SK-N-MC (cell line): Measurements from ENCODE around the gene QKI.

Experiments
- DNase-seq: peaks from one replicate; pipeline ENCODE4 v3.0.0-alpha.2; 2011; ENCODE audit warnings: low read depth, low spot score
- H3K27ac ChIP-seq: fragments of 200-600 bp; sonication (generic); 2 replicates; pipeline ENCODE4 v1.5.1; 2016; ENCODE audit warnings: mixed run types
- H3K36me3 ChIP-seq: fragments of 200-600 bp; sonication (generic); 2 replicates; pipeline ENCODE4 v1.6.1; 2017; ENCODE audit warnings: antibody characterized with exemption, low read length, mixed read lengths; ENCODE audit not compliant: insufficient read depth
- H3K4me3 ChIP-seq: fragments of 200-600 bp; sonication (generic); 2 replicates; pipeline ENCODE4 v1.5.1; 2016
- H3K9ac ChIP-seq: fragments of 200-600 bp; sonication (generic); 2 replicates; pipeline ENCODE4 v1.8.0; 2017; ENCODE audit warnings: mixed run types, mixed read lengths; ENCODE audit not compliant: insufficient read length
- H3K9me3 ChIP-seq: fragments of 200-600 bp; sonication (generic); 2 replicates; pipeline ENCODE4 v1.6.1; 2017; ENCODE audit warnings: low read depth, mild to moderate bottlenecking, antibody characterized with exemption, low read length, moderate library complexity, mixed read lengths
- EZH2 ChIP-seq: fragments of 200-600 bp; sonication (generic); IDR thresholded peaks from one replicate; pipeline ENCODE4 v1.6.1; 2017; ENCODE audit warnings: antibody characterized with exemption
- FOXP2 ChIP-seq: optimal IDR thresholded peaks from 2 replicates; pipeline ENCODE3; 2011; ENCODE audit warnings: mild to moderate bottlenecking, moderate library complexity; ENCODE audit not compliant: insufficient read depth; ENCODE audit errors: extremely low read length, control extremely low read depth
- POLR2AphosphoS5 ChIP-seq: IDR thresholded peaks from 2 replicates; pipeline ENCODE4 v1.6.1; 2012; ENCODE audit warnings: mild to moderate bottlenecking, low read depth, low read length, borderline replicate concordance

Gene QKI

GRCh38 chr6:163414117-163414945 lies at the start of gene QKI:
Gene QKI (plus strand): TSS chr6:163414718. CDS start chr6:163415194, 476 bp downstream.
- Histone ChIP-seq H3K9ac (peak within 1 kb of the TSS; percentile 88), H3K4me3 (peak within 1 kb of the TSS; percentile 92), H3K36me3 (no peaks in the 10 kb centered on the region), H3K9me3 (no peaks in the 10 kb centered on the region), H3K27ac (peak within 1 kb of the TSS; percentile 89)
- TF ChIP-seq EZH2 (no peak), POLR2AphosphoS5 (peak; percentile 48; the same call in 1 of the 2 replicates)
- no peak for DNase-seq

- Histone ChIP-seq H3K27ac (no peak overlapping the region), H3K9ac (no peak overlapping the region), H3K36me3 (no peaks in the 10 kb centered on the region), H3K4me3 (0 out of 2 replicates have a peak overlapping the region, but pooled peaks have one; percentile 54), H3K9me3 (no peaks in the 10 kb centered on the region)
- no peak for DNase-seq
- no peak for TF ChIP-seq FOXP2
- TF ChIP-seq EZH2: no peak
- no peak for TF ChIP-seq POLR2AphosphoS5
Observed at GRCh38 chr6:163366288-163366687, 48.2 kb upstream of the QKI start.

GRCh38 chr6:163367497-163368183 lies 46.9 kb upstream of the QKI start:
- no peak overlapping the region for H3K9ac ChIP-seq
- no peak overlapping the region for H3K27ac ChIP-seq
- peak; percentile 76 for DNase-seq
- H3K9me3 ChIP-seq: no peaks in the 10 kb centered on the region
- H3K4me3 ChIP-seq: peak overlapping the region; percentile 54
- H3K36me3 ChIP-seq: no peaks in the 10 kb centered on the region
- TF ChIP-seq EZH2 (no peak), POLR2AphosphoS5 (no peak), FOXP2 (no peak)

GRCh38 chr6:163369141-163369540 lies 45.4 kb upstream of the QKI start:
- Histone ChIP-seq H3K9ac (no peak overlapping the region), H3K36me3 (no peaks in the 10 kb centered on the region), H3K9me3 (no peaks in the 10 kb centered on the region), H3K4me3 (no peak overlapping the region), H3K27ac (no peak overlapping the region)
- DNase-seq: no peak
- TF ChIP-seq FOXP2: no peak
- TF ChIP-seq POLR2AphosphoS5: no peak
- no peak for TF ChIP-seq EZH2

GRCh38 chr6:163369628-163370365 lies 44.7 kb upstream of the QKI start:
- no peaks in the 10 kb centered on the region for H3K36me3 ChIP-seq
- no peaks in the 10 kb centered on the region for H3K9me3 ChIP-seq
- no peak overlapping the region for H3K27ac ChIP-seq
- H3K4me3 ChIP-seq: no peak overlapping the region
- DNase-seq: no peak
- no peak overlapping the region for H3K9ac ChIP-seq
- no peak for TF ChIP-seq FOXP2

GRCh38 chr6:163370464-163371117 lies 43.9 kb upstream of the QKI start:
- no peak overlapping the region for H3K9ac ChIP-seq
- H3K36me3 ChIP-seq: no peaks in the 10 kb centered on the region
- no peak overlapping the region for H3K4me3 ChIP-seq
- H3K9me3 ChIP-seq: no peaks in the 10 kb centered on the region
- no peak overlapping the region for H3K27ac ChIP-seq
- no peak for DNase-seq
- TF ChIP-seq FOXP2 (no peak), POLR2AphosphoS5 (no peak), EZH2 (no peak)

GRCh38 chr6:163371129-163371528 lies 43.4 kb upstream of the QKI start:
- Histone ChIP-seq H3K36me3 (no peaks in the 10 kb centered on the region), H3K4me3 (no peak overlapping the region), H3K9ac (no peak overlapping the region), H3K27ac (no peak overlapping the region), H3K9me3 (no peaks in the 10 kb centered on the region)
- no peak for DNase-seq
- TF ChIP-seq POLR2AphosphoS5 (no peak), EZH2 (no peak), FOXP2 (no peak)

GRCh38 chr6:163373240-163373639 lies 41.3 kb upstream of the QKI start:
- Histone ChIP-seq H3K4me3 (no peak overlapping the region), H3K36me3 (no peaks in the 10 kb centered on the region), H3K27ac (no peak overlapping the region), H3K9me3 (no peaks in the 10 kb centered on the region), H3K9ac (no peak overlapping the region)
- no peak for DNase-seq
- no peak for TF ChIP-seq POLR2AphosphoS5
- no peak for TF ChIP-seq EZH2
- TF ChIP-seq FOXP2: no peak
